GM13977 (cell line): Measurements from ENCODE around the gene VEPH1.

Experiments
- DNase-seq: peaks from one replicate; pipeline ENCODE4 v3.0.0; 2012; ENCODE audit warnings: low spot score
- CTCF ChIP-seq: IDR thresholded peaks from 2 replicates; pipeline ENCODE4 v1.5.1; 2012; ENCODE audit warnings: mild to moderate bottlenecking, control low read depth; ENCODE audit not compliant: insufficient read depth; ENCODE audit errors: extremely low read depth, missing control alignments
- in situ Hi-C: fragments of 300-500 bp; cut with MboI; formaldehyde crosslinking; loops from one replicate; pipeline ENCODE4 v1.12.0; 2022; ENCODE audit warnings: low sequenced_read_pairs, low pct_unique_long_range_greater_than_20kb, mixed read lengths, inconsistent platforms; ENCODE audit not compliant: unreplicated experiment

Gene VEPH1

DNA sequence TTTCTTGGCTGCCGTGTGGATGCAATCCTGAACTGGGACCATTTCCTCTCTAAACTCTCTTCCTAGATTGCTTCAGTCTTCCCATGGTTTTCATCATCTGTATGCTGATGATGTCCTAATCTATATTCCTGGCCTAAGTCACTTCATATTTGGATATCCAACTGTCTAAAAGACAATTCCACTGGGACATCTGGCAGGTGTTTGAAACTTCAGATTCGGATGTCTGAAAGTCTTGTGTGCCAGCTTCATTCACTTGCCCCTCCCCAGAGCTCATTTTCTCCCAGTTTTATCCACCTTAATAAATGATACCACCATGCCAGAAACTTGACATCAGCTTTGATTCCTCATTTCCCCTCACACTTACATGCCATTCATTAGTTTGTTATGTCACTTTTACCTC is 201.5 kb downstream of the VEPH1 start:
- no peak for TF ChIP-seq CTCF
- no peak for DNase-seq
- in situ Hi-C loops, result no loop called here

DNA sequence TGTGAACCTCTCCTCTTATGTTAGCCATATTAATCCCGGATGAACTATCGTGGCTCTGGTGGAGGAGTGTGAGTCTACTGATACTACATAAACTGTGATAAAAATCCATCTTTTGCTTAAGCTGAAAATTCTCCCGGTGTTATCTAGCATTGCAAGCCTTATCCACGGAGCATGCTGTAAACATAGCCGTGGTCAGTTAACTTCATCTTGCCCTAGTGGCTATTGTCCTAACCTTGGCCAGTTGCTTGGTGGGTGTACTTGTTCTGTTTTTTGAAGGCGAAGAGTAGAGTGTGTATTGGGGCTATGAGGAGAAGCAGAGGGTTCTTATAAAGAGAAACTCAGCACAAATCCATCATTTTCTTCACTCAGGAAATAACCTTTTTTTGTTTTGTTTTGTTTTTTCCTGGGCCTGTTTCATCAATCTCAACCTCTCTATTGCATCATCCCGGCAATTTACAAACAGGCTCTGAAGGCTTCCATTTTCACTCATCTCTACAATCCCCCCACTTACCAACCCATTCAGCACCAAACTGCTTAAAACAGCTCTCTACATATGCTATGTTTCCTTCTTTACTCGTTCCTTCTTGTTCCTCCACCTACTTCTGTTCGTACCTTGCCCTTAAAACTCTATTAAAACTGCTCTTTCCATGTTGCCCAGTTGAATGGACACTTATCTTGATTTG is 202.1 kb downstream of the VEPH1 start:
- TF ChIP-seq CTCF, result no peak
- DNase-seq, result no peak
- in situ Hi-C loops, result no loop called here

DNA sequence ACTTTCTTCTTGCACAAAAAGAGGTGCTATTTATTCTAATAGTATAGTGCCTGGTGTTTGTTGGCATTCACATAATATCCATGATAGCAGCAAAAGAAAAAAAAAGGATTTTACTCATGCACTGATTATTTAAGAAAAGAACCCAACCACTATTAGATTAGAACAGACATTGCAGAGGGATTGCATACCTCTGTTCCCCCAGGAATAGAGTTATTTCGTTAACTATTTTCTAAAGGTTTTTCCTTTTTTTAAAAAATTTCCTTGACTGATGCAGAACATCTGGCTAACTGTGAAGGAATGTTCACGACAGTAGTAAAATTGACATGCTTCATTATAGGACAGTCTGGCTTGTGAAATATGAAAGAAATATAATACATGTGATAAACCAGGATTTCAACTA is 203.1 kb downstream of the VEPH1 start:
- no peak for TF ChIP-seq CTCF
- DNase-seq, result no peak
- in situ Hi-C loops, result no loop called here

DNA sequence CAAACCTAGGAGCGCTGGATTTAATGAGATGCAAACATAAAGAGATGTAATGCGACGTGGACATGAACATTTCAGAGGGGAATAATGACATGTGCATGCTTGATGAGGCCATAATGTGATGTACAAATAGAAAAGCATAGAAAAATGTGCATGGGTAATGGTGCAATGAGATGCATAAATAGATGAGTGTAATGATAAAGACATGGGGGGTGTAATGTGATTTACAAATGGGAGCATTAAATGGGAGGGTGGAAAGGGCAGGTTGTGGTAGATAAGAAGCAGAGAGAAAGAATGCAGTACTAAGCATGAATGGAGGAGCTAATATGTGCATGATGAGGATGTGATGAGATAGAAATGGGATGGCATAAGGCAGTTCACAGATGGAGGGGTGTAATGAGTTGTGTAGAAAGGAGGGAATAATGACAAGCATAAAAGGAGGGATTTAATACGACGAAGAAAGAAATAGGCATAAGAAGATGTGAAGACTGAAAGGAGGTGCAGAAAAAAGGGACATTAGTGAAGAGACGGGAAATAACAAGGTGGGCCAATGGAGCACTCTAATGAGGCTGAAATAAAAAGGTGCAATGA is 205.8 kb downstream of the VEPH1 start:
- no peak for DNase-seq
- in situ Hi-C loops, result no loop called here
- TF ChIP-seq CTCF, result no peak

DNA sequence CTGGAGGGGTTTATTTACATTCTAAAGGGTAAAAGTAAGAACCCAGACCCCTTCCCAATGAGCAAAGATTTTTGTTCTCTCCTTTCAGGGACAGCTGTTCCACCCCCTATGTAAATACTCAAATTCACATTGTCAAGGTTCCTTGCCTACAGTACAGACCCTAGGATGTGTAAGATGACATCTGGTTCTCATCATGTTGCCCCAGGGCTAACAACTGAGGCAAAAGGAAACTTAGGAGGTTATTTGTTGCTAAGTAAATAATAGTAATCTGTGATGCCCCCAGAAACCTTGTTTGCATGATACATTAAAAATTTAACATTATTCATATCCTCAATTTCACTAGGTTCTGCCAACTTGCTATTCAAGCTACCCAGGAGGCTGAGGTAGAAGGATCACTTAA is 208.3 kb downstream of the VEPH1 start:
- no peak for TF ChIP-seq CTCF
- DNase-seq, result no peak
- in situ Hi-C loops, result no loop called here

DNA sequence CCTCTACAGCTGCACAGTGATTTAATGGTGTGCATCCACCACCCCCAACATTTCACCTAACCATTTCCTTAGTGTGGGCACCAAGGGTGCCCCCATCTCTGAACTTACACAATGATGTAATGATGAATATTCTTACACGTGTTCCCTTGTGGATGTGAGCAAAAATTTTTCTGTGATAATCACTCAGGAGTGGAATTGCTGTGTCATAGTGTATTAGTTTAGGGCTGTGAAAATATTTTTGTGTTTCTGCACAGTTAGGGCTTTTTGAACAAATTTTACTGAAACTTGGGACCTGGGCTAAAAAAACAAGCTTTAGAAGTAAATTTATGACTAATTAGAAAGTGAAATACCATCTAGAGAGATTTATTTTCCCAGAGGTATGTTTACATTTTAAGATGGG is 208.7 kb downstream of the VEPH1 start:
- TF ChIP-seq CTCF, result no peak
- no peak for DNase-seq
- in situ Hi-C loops, result no loop called here
